ENCODE measurements around the gene KIAA1614. TPM values are rescaled to one million over a fixed set of nuclear protein-coding genes. Genes with fewer than 3 reads are reported as not detected.

Gene KIAA1614
- total and polyA plus RNA-seq, 10 of the 15 experiments (the other 5 are each of a cell fraction or from before 2014, with no cell fraction given), result 0.03 to 1.0 (median 0.26) TPM; not detected in 1

DNA sequence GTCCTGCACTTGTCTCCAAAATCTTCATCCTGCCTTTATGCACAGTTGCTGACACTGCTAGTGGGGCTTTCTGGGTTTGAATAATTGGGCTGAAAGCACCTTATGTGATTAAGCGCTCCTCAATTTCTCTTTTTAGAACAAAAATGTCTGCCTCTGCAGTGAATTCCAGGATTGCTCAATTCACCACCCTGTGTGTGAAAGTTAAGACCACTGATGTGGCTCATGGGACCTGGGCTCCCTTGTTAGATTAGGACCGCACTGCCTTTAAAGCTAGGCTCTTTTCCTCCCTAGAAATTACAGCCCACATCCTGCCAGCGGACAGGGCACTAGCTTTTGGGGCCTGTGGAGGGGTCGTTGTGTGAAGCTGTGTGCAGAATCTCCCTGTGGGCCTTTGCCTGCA lies 18.8 kb downstream of the KIAA1614 start (continued):
- TF ChIP-seq SUZ12 (IDR thresholded peaks at IDR 0.05; ENCODE audit: unreplicated experiment) (no peak), SP1 (IDR thresholded peaks at IDR 0.05; ENCODE audit: low read depth, low read length) (no peak), HDAC2 (IDR thresholded peaks at IDR 0.05) (no peak), ZNF274 (IDR thresholded peaks at IDR 0.05; ENCODE audit: insufficient read depth, insufficient read length) (no peak), TCF7 (IDR thresholded peaks at IDR 0.05; ENCODE audit: borderline replicate concordance) (no peak), POLR2AphosphoS2 (IDR thresholded peaks at IDR 0.05; ENCODE audit: low read depth, low read length) (no peak)
- TF ChIP-seq, protein P1, sequence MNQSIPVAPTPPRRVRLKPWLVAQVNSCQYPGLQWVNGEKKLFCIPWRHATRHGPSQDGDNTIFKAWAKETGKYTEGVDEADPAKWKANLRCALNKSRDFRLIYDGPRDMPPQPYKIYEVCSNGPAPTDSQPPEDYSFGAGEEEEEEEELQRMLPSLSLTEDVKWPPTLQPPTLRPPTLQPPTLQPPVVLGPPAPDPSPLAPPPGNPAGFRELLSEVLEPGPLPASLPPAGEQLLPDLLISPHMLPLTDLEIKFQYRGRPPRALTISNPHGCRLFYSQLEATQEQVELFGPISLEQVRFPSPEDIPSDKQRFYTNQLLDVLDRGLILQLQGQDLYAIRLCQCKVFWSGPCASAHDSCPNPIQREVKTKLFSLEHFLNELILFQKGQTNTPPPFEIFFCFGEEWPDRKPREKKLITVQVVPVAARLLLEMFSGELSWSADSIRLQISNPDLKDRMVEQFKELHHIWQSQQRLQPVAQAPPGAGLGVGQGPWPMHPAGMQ (IDR thresholded peaks at IDR 0.05; ENCODE audit: borderline replicate concordance), result no peak
- TF ChIP-seq, protein P2, sequence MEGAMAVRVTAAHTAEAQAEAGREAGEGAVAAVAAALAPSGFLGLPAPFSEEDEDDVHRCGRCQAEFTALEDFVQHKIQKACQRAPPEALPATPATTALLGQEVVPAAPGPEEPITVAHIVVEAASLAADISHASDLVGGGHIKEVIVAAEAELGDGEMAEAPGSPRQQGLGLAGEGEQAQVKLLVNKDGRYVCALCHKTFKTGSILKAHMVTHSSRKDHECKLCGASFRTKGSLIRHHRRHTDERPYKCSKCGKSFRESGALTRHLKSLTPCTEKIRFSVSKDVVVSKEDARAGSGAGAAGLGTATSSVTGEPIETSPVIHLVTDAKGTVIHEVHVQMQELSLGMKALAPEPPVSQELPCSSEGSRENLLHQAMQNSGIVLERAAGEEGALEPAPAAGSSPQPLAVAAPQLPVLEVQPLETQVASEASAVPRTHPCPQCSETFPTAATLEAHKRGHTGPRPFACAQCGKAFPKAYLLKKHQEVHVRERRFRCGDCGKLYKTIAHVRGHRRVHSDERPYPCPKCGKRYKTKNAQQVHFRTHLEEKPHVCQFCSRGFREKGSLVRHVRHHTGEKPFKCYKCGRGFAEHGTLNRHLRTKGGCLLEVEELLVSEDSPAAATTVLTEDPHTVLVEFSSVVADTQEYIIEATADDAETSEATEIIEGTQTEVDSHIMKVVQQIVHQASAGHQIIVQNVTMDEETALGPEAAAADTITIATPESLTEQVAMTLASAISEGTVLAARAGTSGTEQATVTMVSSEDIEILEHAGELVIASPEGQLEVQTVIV (IDR thresholded peaks at IDR 0.05; ENCODE audit: borderline replicate concordance, partially characterized antibody), result no peak

DNA sequence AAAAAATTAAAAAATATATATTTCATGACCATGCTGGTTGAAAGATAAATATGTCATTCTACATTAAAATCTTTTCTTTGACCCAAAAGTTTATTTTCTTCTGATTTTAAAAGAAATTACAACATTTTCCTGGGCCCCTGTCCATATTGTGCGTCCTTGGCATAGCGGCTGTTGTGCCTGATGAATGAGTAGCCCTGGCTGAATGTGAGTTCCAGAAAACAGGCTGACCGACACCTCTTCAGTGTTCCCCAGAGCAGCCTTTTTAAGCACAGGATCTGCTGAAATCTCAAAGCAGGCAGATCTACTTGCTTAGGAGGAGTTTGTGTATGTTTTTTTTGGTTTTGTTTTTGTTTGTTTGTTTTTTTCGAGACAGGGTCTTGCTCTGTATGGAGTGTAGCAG lies 19.7 kb downstream of the KIAA1614 start:
- intact Hi-C loops (cut with micrococcal nuclease; ENCODE audit: unreplicated experiment) (no loop called here), in situ Hi-C loops (cut with MboI) (no loop called here)
- DNase-seq (ENCODE audit: low read depth, low spot score) (no peak), FAIRE-seq (no peak), ATAC-seq (no peak)
- no peaks in the 10 kb centered on the region for H3K9me3 ChIP-seq (replicated peaks; ENCODE audit: control insufficient read depth, insufficient read depth, low read length)
- TF ChIP-seq EP300 (IDR thresholded peaks at IDR 0.05; ENCODE audit: borderline replicate concordance in 1 of 2, control insufficient read depth in 1 of 2, low read depth in 2 of 2, low read length in 2 of 2), result no peak
- no peak for TF ChIP-seq GATAD2B (conservative IDR thresholded peaks at IDR 0.05; ENCODE audit: low read depth)
- no peak for TF ChIP-seq IKZF2 (IDR thresholded peaks at IDR 0.05)
- TF ChIP-seq, protein P2 (IDR thresholded peaks at IDR 0.05; ENCODE audit: borderline replicate concordance, partially characterized antibody), result no peak
- TF ChIP-seq CHD4 (IDR thresholded peaks at IDR 0.05), result no peak
- TF ChIP-seq RAD51 (IDR thresholded peaks at IDR 0.05), result no peak
- no peak for TF ChIP-seq PML (IDR thresholded peaks at IDR 0.05; ENCODE audit: low read length)
- no peak for TF ChIP-seq WRNIP1 (IDR thresholded peaks at IDR 0.05; ENCODE audit: borderline replicate concordance, low read depth, low read length)
- no TSS peak for BruUV-seq (replicated peaks)
- RAD21 ChIA-PET (ENCODE audit: unreplicated experiment), result interaction anchor here (1.6 kb wide), 1 partner anchor 9 kb away, joined by 4 read pairs; no protein-coding TSS in a partner anchor
- CTCF ChIA-PET, result no interaction called here
- SMC1A ChIA-PET (ENCODE audit: uncharacterized antibody, unreplicated experiment), result interaction anchor here (1.0 kb wide), 1 partner anchor 15 kb away, joined by 3 read pairs; no protein-coding TSS in a partner anchor
- no peak overlapping the region for H2AFZ ChIP-seq (ENCODE audit: control insufficient read depth, low read depth, low read length)
- no peaks in the 10 kb centered on the region for H3K36me3 ChIP-seq (ENCODE audit: control insufficient read depth in 2 of 2, insufficient read depth in 2 of 2, low read length in 1 of 2)
- no peak overlapping the region for H3K27ac ChIP-seq (ENCODE audit: control insufficient read depth, insufficient read depth)
- H3K9ac ChIP-seq (ENCODE audit: control insufficient read depth, insufficient read depth, low read length), result no peak overlapping the region
- H3K4me3 ChIP-seq, result no peak overlapping the region
- POLR2A ChIA-PET, result no interaction called here
- peaks cover 14% of the 10 kb centered on the region for H3K4me1 ChIP-seq (ENCODE audit: control insufficient read depth, insufficient read depth, low read length)
- WGBS (ENCODE audit: insufficient coverage, insufficient replicate concordance, low lambda C conversion rate, missing lambda C conversion rate), result 54% methylated on average over 4 of the region's 4 CpGs
- no peak overlapping the region for H3K4me2 ChIP-seq (ENCODE audit: control insufficient read depth, insufficient read depth)
- no peaks in the 10 kb centered on the region; a peak in 1 of 4 replicates for H3K27me3 ChIP-seq (replicated peaks in 1 of 2; ENCODE audit: control insufficient read depth in 2 of 2, insufficient read depth in 2 of 2, low read length in 1 of 2)
- H4K20me1 ChIP-seq (ENCODE audit: control insufficient read depth, insufficient read depth), result no peaks in the 10 kb centered on the region
- no peaks in the 10 kb centered on the region for H3K79me2 ChIP-seq (ENCODE audit: control insufficient read depth, insufficient read depth, low read length)

Data from GM12878 (cell line).